KMS-11 (cell line): ENCODE measurements around the gene ITGA1.

Experiments used
- H2AFZ ChIP-seq: fragments of 200-600 bp; sonication (generic); 2 replicates; pipeline ENCODE4 v1.6.1; 2016; ENCODE audit warnings: antibody characterized with exemption, mixed run types, low read depth
- H3K27ac ChIP-seq: fragments of 200-600 bp; sonication (generic); 2 replicates; pipeline ENCODE4 v1.6.1; 2016; ENCODE audit warnings: mild to moderate bottlenecking, mixed run types
- H3K27me3 ChIP-seq: fragments of 200-600 bp; sonication (generic); 2 replicates; pipeline ENCODE4 v1.6.1; 2017; ENCODE audit warnings: mild to moderate bottlenecking, low read depth, mixed run types, moderate library complexity; ENCODE audit not compliant: insufficient read depth
- H3K36me3 ChIP-seq: fragments of 200-600 bp; sonication (generic); 2 replicates; pipeline ENCODE4 v1.6.1; 2017; ENCODE audit warnings: mild to moderate bottlenecking, mixed run types; ENCODE audit not compliant: insufficient read depth
- H3K4me1 ChIP-seq: fragments of 200-600 bp; sonication (generic); 2 replicates; pipeline ENCODE4 v1.6.1; 2016; ENCODE audit warnings: mild to moderate bottlenecking, low read depth, mixed run types; ENCODE audit not compliant: poor library complexity, severe bottlenecking
- H3K4me2 ChIP-seq: fragments of 200-600 bp; sonication (generic); 2 replicates; pipeline ENCODE4 v1.7.0; 2016; ENCODE audit warnings: mild to moderate bottlenecking, mixed run types
- H3K4me3 ChIP-seq: fragments of 200-600 bp; sonication (generic); IDR thresholded peaks from 2 replicates; pipeline ENCODE4 v1.6.1; 2017; ENCODE audit warnings: low read depth, low read length, mixed read lengths; ENCODE audit not compliant: insufficient read depth
- H3K79me2 ChIP-seq: fragments of 200-600 bp; sonication (generic); 2 replicates; pipeline ENCODE4 v1.6.1; 2016; ENCODE audit warnings: low read depth, mixed run types; ENCODE audit not compliant: insufficient read depth
- H3K9ac ChIP-seq: fragments of 200-600 bp; sonication (generic); 2 replicates; pipeline ENCODE4 v1.6.1; 2016; ENCODE audit warnings: mild to moderate bottlenecking, mixed run types
- H4K20me1 ChIP-seq: fragments of 200-600 bp; sonication (generic); 2 replicates; pipeline ENCODE4 v1.6.1; 2016; ENCODE audit warnings: mild to moderate bottlenecking, mixed run types; ENCODE audit not compliant: insufficient read depth
- CTCF ChIP-seq: fragments of 200-600 bp; sonication (generic); conservative IDR thresholded peaks from 2 replicates; pipeline ENCODE4 v1.6.1; 2017; ENCODE audit warnings: low read depth, mild to moderate bottlenecking, antibody characterized with exemption, low read length, moderate library complexity, mixed read lengths

ITGA1 gene

GRCh38 chr5:52787600-52788504, at the start of gene ITGA1, which contains the start of gene PELO:
ITGA1 (plus strand) TSS chr5:52787916; CDS start chr5:52788354, 438 bp downstream.
PELO (plus strand) TSS chr5:52787916; CDS start chr5:52800395, 12,479 bp downstream.
- TF ChIP-seq CTCF: no peak
- Histone ChIP-seq H2AFZ (peak within 1 kb of the TSS; percentile 84), H3K27ac (no peak within 1 kb of the TSS), H3K79me2 (no peaks in the 10 kb centered on the region), H3K4me1 (peaks cover 5% of the 10 kb centered on the region), H3K27me3 (no peaks in the 10 kb centered on the region), H3K4me2 (peak within 1 kb of the TSS; percentile 74), H4K20me1 (no peaks in the 10 kb centered on the region), H3K9ac (peak within 1 kb of the TSS; percentile 9; the same call in 1 of the 2 replicates), H3K36me3 (no peaks in the 10 kb centered on the region), H3K4me3 (no peak within 1 kb of the TSS)

- Histone ChIP-seq H3K79me2 (no peaks in the 10 kb centered on the region), H3K4me3 (no peak overlapping the region), H3K4me1 (no peaks in the 10 kb centered on the region), H3K9ac (no peak overlapping the region), H3K4me2 (no peak overlapping the region), H4K20me1 (no peaks in the 10 kb centered on the region), H3K27ac (no peak overlapping the region), H2AFZ (no peak overlapping the region), H3K27me3 (no peaks in the 10 kb centered on the region), H3K36me3 (no peaks in the 10 kb centered on the region)
- no peak for TF ChIP-seq CTCF
Measured at GRCh38 chr5:52738095-52738506, 49.6 kb upstream of the ITGA1 start.

- Histone ChIP-seq H3K9ac (no peak overlapping the region), H4K20me1 (no peaks in the 10 kb centered on the region), H3K79me2 (no peaks in the 10 kb centered on the region), H3K4me1 (no peaks in the 10 kb centered on the region), H3K4me2 (no peak overlapping the region), H3K36me3 (no peaks in the 10 kb centered on the region), H3K27me3 (no peaks in the 10 kb centered on the region), H3K4me3 (no peak overlapping the region), H3K27ac (no peak overlapping the region), H2AFZ (no peak overlapping the region)
- TF ChIP-seq CTCF: no peak
Measured at GRCh38 chr5:52740007-52740406, 47.7 kb upstream of the ITGA1 start.

GRCh38 chr5:52743012-52743411, 44.7 kb upstream of the ITGA1 start:
- no peaks in the 10 kb centered on the region for H3K79me2 ChIP-seq
- no peak overlapping the region for H3K4me2 ChIP-seq
- H3K4me3 ChIP-seq: no peak overlapping the region
- no peak overlapping the region for H3K27ac ChIP-seq
- no peaks in the 10 kb centered on the region for H3K4me1 ChIP-seq
- H2AFZ ChIP-seq: no peak overlapping the region
- H3K9ac ChIP-seq: no peak overlapping the region
- H4K20me1 ChIP-seq: no peaks in the 10 kb centered on the region
- no peaks in the 10 kb centered on the region for H3K36me3 ChIP-seq
- TF ChIP-seq CTCF: no peak
- H3K27me3 ChIP-seq: no peaks in the 10 kb centered on the region
